GM13977 (cell line): ENCODE measurements around the gene EFEMP1.

ENCODE experiments used
- DNase-seq: peaks from one replicate; pipeline ENCODE4 v3.0.0; 2012; ENCODE audit warnings: low spot score
- CTCF ChIP-seq: IDR thresholded peaks from 2 replicates; pipeline ENCODE4 v1.5.1; 2012; ENCODE audit warnings: mild to moderate bottlenecking, control low read depth; ENCODE audit not compliant: insufficient read depth; ENCODE audit errors: extremely low read depth, missing control alignments
- in situ Hi-C: fragments of 300-500 bp; cut with MboI; formaldehyde crosslinking; loops from one replicate; pipeline ENCODE4 v1.12.0; 2022; ENCODE audit warnings: low sequenced_read_pairs, low pct_unique_long_range_greater_than_20kb, mixed read lengths, inconsistent platforms; ENCODE audit not compliant: unreplicated experiment

Gene EFEMP1

GRCh38 chr2:55952415-55952814, 28.8 kb upstream of the EFEMP1 start:
- in situ Hi-C loops, result loop anchor here (25.0 kb wide), 1 partner anchor 240 kb away; no protein-coding TSS in a partner anchor
- TF ChIP-seq CTCF, result no peak
- no peak for DNase-seq

GRCh38 chr2:55951533-55951932, 28.0 kb upstream of the EFEMP1 start:
- in situ Hi-C loops, result loop anchor here (25.0 kb wide), 1 partner anchor 239 kb away; no protein-coding TSS in a partner anchor
- no peak for DNase-seq
- no peak for TF ChIP-seq CTCF

DNA sequence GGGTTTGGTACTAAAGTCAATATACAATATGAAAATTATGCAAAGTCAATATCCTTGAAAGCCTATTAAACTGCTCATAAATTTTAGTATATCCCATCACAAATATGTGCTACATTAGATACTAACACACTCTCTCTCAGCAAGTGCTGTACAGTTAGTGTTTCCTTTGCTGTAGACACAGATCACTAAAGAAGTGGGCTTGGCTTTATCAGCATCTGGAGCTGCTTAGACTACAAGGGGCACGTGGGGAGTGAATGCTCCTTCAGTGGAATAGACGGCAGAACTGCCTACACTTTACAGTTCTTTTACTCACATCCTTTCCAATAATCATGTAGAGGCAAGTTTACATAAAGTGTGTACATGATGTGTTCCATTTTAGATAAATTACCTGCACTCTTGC, 26.0 kb upstream of the EFEMP1 start:
- DNase-seq, result no peak
- no peak for TF ChIP-seq CTCF
- in situ Hi-C loops, result loop anchor here (25.0 kb wide), 1 partner anchor 237 kb away; no protein-coding TSS in a partner anchor

DNA sequence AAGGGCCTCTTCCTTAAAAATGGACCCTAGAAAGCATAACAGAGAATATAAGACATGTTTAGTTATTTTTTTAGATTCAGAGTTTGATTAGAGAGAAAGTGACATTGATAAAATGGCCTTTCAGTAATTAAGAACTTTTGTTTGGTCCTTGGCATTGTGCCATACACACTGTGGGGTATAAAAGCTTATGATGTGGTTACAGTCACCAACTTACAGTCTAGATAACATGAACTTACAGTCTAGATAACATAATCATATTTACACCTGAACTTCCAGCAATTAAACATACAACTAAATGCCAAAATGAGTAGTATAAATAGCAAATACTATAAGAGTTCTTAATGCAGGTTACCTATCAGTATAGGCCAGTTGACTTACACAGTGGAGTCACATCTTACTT, 25.6 kb upstream of the EFEMP1 start:
- TF ChIP-seq CTCF, result no peak
- in situ Hi-C loops, result no loop called here
- no peak for DNase-seq

DNA sequence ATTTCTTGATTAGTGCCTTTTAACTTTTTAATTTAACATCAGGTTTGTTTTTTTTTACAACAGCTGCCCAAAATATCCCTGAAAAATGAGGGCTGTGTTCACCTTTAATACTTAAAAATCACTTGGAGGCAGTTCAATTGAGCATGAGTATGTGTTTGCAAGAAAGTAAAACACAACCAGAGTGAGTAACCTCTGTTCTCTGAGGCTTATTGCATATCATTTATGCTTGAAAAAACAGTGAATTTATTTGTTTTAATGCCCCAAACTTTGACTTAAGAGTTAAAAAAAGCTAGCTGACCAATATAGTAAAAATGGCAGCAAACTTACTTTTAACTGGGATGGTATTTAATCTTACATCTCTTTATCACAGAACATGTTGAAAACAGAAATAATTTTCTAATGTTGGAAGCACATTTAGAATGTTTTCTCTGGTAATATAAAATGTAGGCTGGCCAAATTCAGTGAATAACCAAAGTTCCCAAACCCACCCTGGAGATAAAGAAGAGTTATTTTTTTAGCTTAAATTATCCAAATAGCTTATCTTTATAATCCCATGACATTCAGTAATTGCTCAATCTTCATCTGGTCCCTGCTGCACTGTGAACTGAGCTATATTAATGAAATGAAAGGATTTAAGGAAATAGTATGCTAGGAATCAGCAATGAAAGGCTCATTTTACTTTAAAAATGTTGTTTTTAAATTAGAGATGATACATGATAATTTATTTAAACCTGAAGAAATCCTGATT, 24.8 kb upstream of the EFEMP1 start:
- DNase-seq, result no peak
- no peak for TF ChIP-seq CTCF
- in situ Hi-C loops, result no loop called here

DNA sequence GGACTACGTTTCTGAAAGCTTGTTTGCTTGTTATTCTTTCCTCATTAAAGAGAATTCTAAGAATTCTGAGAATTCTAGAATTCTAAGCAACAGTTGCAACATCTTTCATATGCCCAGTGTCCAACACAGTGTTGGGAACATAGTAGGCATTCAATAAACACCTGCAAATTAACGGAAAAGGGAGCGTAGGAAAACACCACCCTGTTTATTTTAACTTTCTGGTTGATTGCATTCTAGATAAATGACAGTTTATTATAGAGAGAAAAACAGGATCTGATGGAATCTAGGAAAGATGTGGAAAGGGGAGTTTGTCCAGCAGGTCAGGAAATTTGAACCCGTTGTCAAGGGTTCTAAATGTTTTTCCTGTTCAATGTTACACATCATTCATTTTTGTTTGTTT, 24.2 kb upstream of the EFEMP1 start:
- no peak for TF ChIP-seq CTCF
- in situ Hi-C loops, result no loop called here
- DNase-seq, result no peak
